Hair follicle dermal papilla cell (primary cell): Measurements from ENCODE around the gene LEFTY2. TPM values are rescaled to one million over a fixed set of nuclear protein-coding genes. Genes with fewer than 3 reads are reported as not detected.

Experiments used
- small RNA-seq: library from RNA; depleted of rRNA; stranded (forward); fragments of <200 nt; gene quantifications from one replicate; pipeline ENCODE3, GENCODE V24; 2012
- total RNA-seq: library from RNA; depleted of rRNA; stranded (reverse); fragments of >200 nt; gene quantifications from 2 replicates; pipeline ENCODE4 v1.2.3, GENCODE V29; 2012

LEFTY2 gene
- total RNA-seq: not detected in 2 replicates

GRCh38 chr1:225941187-225941941 lies at the start of gene LEFTY2:
LEFTY2 (minus strand) TSS chr1:225941220; CDS start chr1:225941140, 80 bp downstream.

GRCh38 chr1:225923692-225924555 lies 17.1 kb downstream of the LEFTY2 start, which contains the start of gene PYCR2:
PYCR2 (minus strand) TSS chr1:225924250; CDS start chr1:225924110, 140 bp downstream.

GRCh38 chr1:225888898-225889601 lies 52.0 kb downstream of the LEFTY2 start, which contains the start of gene LEFTY1:
LEFTY1 (minus strand) TSS chr1:225889146; CDS start chr1:225889066, 80 bp downstream.

Small RNAs within 50 kb of the gene (small RNA-seq; reads per million reads assigned to genes)
- gene AL117348.1 (not detected), gene NDUFA3P3 (not detected)

Other genes starting within 250 kb of the LEFTY2 start
- gene SRP9, start 163.4 kb downstream of the LEFTY2 start, total RNA-seq: 153 and 154 TPM in 2 replicates
- 59.4 and 81.8 TPM in 2 replicates for gene EPHX1, start 131.1 kb downstream of the LEFTY2 start, total RNA-seq
- gene TMEM63A, start 58.8 kb downstream of the LEFTY2 start, total RNA-seq: 32.4 and 38.5 TPM in 2 replicates
- not detected in 2 replicates for gene LEFTY1, start 52.1 kb downstream of the LEFTY2 start, total RNA-seq
- 54.4 and 55.5 TPM in 2 replicates for gene PYCR2, start 17.0 kb downstream of the LEFTY2 start, total RNA-seq
- 32.5 and 35.9 TPM in 2 replicates for gene SDE2, start 58.1 kb upstream of the LEFTY2 start, total RNA-seq
- gene H3-3A, start 121.5 kb upstream of the LEFTY2 start, total RNA-seq: 85.8 and 101 TPM in 2 replicates
- gene ACBD3, start 245.5 kb upstream of the LEFTY2 start, total RNA-seq: 105 and 106 TPM in 2 replicates